ENCODE results near the gene MAGEA4.

DNA sequence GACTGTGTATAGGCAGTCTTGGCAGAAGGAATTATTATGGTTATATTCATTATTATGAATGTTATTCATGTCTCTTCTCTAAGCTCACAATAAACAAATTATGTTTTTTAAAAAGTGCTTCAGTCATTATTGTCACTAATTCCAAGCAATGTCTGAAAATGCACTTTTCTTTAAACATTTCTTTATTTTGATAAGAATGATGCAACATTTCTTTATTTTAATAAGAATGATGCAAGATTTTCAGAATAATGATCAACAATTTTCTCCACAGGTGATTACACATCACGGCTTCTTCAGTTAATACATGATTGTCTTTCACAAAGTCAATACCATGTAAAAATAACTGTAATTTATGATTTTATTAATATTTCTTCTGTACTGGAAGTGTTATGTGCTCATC is 22.7 kb downstream of the MAGEA4 start:
- TF ChIP-seq EZH2 (IDR thresholded peaks at IDR 0.05) (no peak), CTCF (IDR thresholded peaks at IDR 0.05) (no peak)

All from neural progenitor cell (in vitro differentiated cells).